ENCODE results near the gene ZFPM1.

ZFPM1 gene

DNA sequence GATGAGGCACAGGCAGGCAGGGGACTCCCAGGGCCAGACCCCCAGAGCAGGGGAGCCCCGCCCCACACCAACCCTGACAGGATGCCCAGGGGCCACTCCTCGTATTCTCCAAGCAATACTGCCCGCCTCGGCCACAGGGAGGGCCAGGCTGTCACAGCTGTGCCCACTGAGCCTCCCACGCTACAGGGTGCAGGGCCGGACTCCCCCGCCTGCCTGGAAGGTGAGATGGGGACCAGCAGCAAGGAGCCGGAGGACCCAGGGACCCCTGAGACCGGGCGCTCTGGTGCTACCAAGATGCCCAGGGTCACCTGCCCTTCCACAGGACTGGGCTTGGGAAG, 18.8 kb upstream of the ZFPM1 start:
- DNase-seq (ENCODE audit: low read depth) = no peak

GRCh38 chr16:88434746-88435145, 18.3 kb upstream of the ZFPM1 start:
- no peak for DNase-seq (ENCODE audit: low read depth)

DNA sequence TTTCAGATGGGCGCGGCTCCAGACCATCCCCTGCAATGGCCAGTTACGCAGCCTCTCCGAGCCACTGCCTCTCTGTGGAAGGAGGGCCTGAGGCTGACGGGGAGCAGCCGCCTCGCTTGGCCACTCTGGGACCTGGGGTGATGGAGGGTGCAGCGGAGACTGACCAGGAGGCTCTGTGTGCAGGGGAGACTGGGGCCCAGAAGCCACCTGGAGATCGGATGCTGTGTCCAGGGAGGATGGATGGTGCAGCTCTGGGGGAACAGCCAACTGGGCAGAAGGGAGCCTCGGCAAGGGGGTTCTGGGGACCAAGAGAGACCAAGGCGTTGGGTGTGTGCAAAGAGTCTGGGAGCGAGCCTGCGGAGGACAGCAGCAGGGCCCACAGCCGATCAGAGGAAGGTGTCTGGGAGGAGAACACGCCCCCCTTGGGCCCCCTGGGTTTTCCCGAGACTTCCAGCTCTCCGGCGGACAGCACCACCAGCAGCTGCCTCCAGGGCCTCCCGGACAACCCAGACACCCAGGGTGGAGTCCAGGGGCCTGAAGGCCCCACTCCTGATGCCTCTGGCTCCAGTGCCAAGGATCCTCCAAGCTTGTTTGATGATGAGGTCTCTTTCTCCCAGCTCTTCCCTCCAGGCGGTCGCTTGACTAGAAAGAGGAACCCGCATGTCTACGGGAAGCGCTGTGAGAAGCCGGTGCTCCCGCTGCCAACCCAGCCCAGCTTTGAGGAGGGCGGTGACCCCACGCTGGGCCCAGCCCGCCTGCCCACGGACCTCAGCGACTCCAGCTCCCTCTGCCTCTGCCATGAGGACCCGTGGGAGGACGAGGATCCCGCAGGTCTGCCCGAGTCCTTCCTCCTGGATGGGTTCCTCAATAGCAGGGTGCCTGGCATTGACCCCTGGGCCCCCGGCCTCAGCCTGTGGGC, 17.4 kb upstream of the ZFPM1 start:
- no peak for DNase-seq (ENCODE audit: low read depth)

GRCh38 chr16:88436796-88437195, 16.3 kb upstream of the ZFPM1 start:
- no peak for DNase-seq (ENCODE audit: low read depth)

DNA sequence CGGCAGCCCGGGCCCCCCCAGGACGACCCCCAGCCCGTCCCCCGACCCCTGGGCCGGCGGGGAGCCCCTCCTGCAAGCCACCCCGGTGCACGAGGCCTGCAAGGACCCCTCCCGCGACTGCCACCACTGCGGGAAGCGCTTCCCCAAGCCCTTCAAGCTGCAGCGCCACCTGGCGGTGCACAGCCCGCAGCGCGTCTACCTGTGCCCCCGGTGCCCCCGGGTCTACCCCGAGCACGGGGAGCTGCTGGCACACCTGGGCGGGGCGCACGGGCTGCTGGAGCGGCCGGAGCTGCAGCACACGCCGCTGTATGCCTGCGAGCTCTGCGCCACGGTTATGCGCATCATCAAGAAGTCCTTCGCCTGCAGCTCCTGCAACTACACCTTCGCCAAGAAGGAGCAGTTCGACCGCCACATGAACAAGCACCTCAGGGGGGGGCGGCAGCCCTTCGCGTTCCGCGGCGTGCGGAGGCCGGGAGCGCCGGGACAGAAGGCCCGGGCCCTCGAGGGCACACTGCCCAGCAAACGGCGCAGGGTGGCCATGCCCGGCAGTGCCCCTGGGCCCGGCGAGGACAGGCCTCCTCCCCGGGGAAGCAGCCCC, 15.6 kb upstream of the ZFPM1 start:
- DNase-seq (ENCODE audit: low read depth) = no peak

- no peak for DNase-seq (ENCODE audit: low read depth)
Observed at GRCh38 chr16:88438084-88438870, 14.8 kb upstream of the ZFPM1 start.

DNA sequence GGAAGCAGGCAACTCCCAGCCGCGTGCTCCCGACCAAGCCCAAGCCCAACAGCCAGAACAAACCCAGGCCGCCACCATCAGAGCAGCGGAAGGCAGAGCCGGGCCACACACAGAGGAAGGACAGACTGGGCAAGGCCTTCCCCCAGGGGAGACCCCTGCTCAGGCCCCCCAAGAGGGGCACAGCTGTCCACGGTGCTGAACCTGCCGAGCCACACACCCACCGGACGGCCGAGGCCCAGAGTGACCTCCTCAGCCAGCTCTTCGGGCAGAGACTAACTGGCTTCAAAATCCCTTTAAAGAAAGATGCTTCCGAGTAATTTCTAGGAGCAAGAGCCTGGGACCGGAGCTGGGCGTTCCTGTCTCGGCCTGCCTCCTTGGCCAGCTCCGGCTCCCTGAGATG, 14.1 kb upstream of the ZFPM1 start:
- no peak for DNase-seq (ENCODE audit: low read depth)

GRCh38 chr16:88439706-88440105, 13.4 kb upstream of the ZFPM1 start:
- DNase-seq (ENCODE audit: low read depth) = no peak

GRCh38 chr16:88440111-88440510, 13.0 kb upstream of the ZFPM1 start:
- no peak for DNase-seq (ENCODE audit: low read depth)

DNA sequence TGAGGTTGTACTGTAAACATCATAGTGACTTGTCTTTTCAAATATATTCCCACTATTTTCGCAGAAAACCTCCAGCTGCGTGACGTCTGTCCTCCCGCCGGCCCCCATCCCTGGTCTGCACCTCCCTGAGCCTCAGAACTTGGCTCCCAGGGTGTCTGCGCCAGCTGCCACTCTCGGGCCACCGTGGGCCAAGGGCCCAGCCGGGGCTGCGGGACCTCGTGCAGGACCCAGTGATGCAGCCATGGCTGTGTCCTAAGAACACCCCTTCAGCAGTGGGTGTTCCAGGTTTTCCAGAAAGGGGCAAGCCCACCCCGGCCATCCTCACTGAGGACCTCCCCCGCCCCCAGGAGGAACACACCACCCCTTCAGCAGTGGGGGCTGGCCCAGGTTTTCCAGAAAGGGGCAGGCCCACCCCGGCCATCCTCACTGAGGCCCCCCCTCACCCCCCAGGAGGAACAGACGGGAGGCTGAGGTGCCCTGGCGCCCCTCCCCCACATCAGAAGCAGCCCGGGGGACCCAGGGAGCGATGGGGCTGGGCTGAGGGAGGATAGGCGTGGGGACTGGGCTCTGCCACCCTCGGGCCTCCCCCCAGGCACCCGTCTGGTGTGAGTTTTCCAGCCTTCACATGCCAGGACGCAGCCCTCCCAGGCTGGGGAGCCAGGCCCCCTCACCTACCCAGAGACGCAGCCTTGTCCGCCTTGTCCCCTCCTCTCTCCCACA, 12.2 kb upstream of the ZFPM1 start:
- no peak for DNase-seq (ENCODE audit: low read depth)

DNA sequence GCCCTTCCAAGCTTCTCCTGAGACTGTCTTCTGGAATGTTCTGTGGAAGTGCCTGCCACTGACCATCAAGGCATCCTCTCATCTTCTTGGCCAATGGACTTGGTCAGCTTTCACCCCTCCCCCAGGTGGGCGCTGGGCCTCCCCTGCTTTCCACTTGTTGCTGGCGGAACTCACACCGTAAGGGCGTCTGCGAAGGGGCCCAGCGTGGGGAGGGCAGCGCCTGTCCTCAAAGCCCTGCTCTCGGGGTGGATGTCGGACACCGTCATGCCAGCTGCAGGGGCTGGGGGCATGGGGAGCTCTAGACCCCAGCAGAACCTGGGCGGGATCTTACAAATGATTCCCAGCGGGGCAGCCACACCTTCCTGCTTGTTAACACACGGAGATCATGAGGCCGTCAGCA, 11.6 kb upstream of the ZFPM1 start:
- DNase-seq (ENCODE audit: low read depth) = no peak

DNA sequence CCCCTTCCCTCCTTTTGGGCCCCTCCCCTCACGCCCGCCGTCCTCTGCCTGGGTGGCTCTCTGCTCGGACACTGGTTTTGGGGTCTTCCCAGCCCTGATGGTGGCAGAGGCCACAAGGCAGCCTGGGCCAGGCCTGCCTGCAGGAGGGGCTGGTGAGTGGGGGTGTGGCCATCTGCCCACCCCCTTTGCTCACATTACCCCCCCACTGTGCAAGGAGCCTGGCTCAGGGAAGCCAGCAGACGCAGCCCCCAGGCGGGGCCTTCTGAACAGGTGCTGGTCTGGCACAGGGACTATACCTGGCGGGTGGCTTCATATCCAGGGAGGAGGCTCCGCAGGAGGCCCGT, 10.7 kb upstream of the ZFPM1 start:
- no peak for DNase-seq (ENCODE audit: low read depth)

- DNase-seq (ENCODE audit: low read depth) = no peak
Observed at GRCh38 chr16:88442727-88443576, 10.1 kb upstream of the ZFPM1 start.

DNA sequence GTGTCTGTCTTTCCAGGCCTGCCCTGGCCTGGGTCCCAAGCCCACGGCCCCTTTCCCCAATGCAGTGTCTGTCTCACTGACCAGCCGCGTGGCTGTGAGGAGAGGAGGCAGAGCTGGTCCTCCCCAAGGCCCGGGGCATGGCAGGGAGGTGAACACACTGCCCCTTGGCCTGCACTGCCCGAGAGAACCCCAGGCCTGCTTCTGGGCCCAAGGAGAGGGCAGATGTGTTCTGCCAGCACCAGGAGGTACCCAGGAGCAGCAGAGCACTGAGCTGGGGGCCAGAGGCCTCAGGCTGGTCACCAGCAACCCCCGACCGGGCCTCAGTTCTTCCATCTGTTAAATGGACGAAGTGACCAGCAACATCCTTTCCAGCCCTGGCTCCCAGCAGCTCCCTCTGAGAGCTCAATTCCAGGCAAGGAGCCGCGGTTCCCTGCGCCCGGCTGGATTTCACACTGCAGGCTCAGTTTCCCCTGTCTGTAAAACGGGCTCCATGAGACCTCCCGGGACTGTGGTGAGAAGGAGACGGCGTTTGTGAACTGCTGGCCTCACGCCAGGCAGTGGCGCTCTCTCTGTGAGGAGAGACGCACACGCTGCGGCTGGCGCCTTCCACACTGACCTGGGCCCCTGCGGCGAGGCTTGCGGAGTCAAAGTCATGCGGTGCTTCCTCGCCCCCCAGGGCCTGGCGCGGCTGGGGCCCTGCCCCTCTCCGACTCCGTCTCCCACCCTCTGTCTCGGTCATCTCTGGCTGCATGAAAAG, 8.1 kb upstream of the ZFPM1 start:
- no peak for DNase-seq (ENCODE audit: low read depth)

GRCh38 chr16:88445583-88445960, 7.5 kb upstream of the ZFPM1 start:
- DNase-seq (ENCODE audit: low read depth) = no peak

DNA sequence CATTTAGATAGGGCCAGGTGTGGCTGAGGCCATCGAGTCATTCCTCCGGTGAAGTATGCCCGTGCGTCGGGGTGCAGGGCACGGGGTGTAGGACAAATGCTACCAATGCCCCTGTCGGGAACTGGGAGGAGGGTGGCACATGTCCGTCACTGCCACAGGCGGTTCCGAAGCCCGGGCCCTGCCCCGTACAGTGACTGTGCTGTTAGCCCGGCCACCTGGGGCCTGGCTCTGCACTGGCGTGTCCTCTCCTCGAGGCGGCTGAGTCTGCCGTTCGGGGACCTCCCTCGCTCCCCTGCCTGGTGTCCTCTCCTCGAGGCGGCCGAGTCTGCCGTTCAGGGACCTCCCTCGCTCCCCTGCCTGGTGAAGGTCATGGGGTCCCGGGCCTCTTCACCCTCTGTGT, 7.0 kb upstream of the ZFPM1 start:
- no peak for DNase-seq (ENCODE audit: low read depth)

DNA sequence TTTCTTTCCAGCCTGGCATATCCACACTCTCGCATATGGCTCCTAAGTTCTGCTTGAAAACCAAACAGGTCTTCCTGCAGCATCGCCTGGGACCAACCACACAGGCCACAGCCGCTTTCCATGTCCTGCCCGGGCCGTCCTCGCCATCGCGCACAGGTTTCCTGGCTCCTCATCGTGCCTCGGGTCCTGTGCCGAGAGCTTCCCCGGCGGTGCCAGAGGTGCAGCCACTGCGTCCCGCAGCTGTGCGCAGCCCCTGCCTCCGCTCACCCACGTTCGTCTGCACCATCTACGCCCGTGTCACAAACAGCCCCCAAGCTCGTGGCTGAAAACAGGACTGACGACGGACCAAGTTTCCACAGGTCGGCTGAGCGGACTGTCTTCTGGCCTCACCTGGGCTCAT, 6.3 kb upstream of the ZFPM1 start:
- DNase-seq (ENCODE audit: low read depth) = no peak

DNA sequence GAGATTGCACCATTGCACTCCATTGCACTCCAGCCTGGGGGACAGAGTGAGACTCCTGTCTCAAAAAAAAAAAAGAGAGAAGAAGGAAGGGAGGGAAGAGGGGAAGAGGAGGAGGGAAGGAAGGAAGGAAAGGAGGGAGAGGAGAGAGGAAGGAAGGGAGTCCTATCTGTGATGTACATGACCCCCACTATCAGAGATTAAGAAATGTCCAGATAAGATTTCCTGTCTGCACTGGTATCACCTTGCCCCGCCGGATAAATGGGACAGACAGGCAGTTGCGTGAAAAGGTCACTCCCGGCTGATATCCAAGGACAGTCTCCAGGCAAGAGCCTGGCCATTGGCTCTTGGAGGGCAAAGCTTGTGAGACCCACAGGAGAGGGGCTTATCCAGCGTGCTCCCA, 5.2 kb upstream of the ZFPM1 start:
- DNase-seq (ENCODE audit: low read depth) = no peak

- DNase-seq (ENCODE audit: low read depth) = no peak
Observed at GRCh38 chr16:88448461-88449266, 4.4 kb upstream of the ZFPM1 start.

DNA sequence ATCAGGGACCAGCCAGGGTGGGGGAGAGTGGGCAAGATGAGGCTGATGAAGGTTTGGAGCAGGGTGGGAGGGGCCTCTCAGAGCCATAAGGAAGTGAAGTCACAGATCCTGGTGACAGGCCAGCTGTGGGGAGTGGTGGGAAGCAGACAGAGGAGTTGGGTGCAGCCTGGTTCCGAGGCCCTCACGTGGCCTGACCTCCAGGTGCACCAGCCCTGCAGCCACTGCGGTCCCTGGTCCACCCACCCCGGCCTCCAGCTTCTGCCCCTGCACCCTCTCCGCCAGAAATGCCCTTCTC, 3.9 kb upstream of the ZFPM1 start:
- DNase-seq (ENCODE audit: low read depth) = no peak

Data from HS-27A (cell line).